ENCODE data around the gene ALG1.
"Not testable (repeated sequence)": the region's sequence is repeated elsewhere in the genome, so short reads cannot be mapped to it uniquely, and the experiment has no call there.

The ALG1 gene

GRCh38 chr16:5040451-5040850 lies 31.2 kb upstream of the ALG1 start:
- DNase-seq (ENCODE audit: low read depth, low spot score), result no peak
- TF ChIP-seq POLR2AphosphoS5 (IDR thresholded peaks at IDR 0.05; ENCODE audit: borderline replicate concordance, low read depth, low read length) (no peak), FOXP2 (optimal IDR thresholded peaks at IDR 0.05; ENCODE audit: control extremely low read depth, extremely low read length, insufficient read depth) (no peak)
- no peak overlapping the region for H3K27ac ChIP-seq
- no peaks in the 10 kb centered on the region for H3K36me3 ChIP-seq (ENCODE audit: insufficient read depth, low read length)
- no peak overlapping the region for H3K4me3 ChIP-seq
- H3K9me3 ChIP-seq (ENCODE audit: low read depth, low read length), result no peaks in the 10 kb centered on the region
- no peak overlapping the region for H3K9ac ChIP-seq (ENCODE audit: insufficient read length)

DNA sequence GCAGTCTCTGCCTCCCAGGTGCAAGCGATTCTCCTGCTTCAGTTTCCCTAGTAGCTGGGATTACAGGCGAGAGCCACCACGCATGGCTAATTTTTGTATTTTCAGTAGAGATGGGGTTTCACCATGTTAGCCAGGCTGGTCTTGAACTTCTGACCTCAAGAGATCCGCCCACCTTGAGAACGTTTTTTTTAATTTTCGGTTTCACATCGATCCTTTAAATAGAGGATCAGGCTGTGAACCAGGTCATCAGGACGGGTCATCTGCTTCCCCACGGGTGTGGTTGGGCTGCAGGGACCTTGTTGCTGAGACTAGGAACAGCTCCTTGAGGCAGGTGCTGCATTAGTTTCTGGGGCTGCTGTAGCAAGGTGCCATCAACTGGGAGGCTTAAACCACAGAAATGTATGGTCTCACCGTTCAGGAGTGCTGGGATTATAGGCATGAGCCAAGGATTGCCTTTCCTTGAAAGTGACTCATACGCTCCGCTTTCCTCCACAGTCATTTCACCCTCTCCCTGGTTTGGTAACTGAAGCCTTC lies 30.0 kb upstream of the ALG1 start:
- DNase-seq (ENCODE audit: low read depth, low spot score), result no peak
- H3K4me3 ChIP-seq, result no peak overlapping the region
- H3K9ac ChIP-seq (ENCODE audit: insufficient read length), result no peak overlapping the region
- no peak for TF ChIP-seq FOXP2 (optimal IDR thresholded peaks at IDR 0.05; ENCODE audit: control extremely low read depth, extremely low read length, insufficient read depth)
- TF ChIP-seq EZH2 (IDR thresholded peaks at IDR 0.05), result no peak
- no peak for TF ChIP-seq POLR2AphosphoS5 (IDR thresholded peaks at IDR 0.05; ENCODE audit: borderline replicate concordance, low read depth, low read length)
- no peak overlapping the region for H3K27ac ChIP-seq
- no peaks in the 10 kb centered on the region for H3K36me3 ChIP-seq (ENCODE audit: insufficient read depth, low read length)
- H3K9me3 ChIP-seq (ENCODE audit: low read depth, low read length), result no peaks in the 10 kb centered on the region

DNA sequence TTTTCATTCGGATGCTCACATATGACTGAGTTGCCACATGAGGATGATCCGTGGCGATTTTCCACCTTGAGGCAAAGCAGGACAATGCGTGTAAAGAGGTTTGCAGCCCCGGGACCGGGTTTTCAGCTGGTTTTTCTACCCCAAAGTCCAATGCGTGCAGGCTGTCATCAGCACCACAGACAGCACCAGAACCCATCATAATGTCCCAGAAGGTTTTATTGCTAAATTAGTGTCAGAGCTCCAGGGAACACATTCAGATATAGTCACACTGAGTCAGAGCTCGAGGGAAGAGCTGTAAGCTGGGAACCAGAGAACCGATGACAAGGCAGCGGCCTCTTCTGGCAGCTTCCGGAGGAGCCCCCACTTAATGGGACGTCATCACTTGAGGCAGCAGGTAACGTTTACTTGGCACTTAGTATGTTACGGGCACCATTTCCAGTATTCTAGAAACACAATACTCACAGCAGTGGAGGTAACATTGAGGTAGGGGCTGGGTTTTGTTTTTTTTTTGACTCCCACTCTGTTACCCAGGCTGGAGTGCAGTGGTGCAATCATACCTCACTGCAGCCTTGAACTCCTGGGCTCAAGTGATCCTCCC lies 29.0 kb upstream of the ALG1 start:
- no peak for DNase-seq (ENCODE audit: low read depth, low spot score)
- no peak overlapping the region for H3K4me3 ChIP-seq
- no peak for TF ChIP-seq POLR2AphosphoS5 (IDR thresholded peaks at IDR 0.05; ENCODE audit: borderline replicate concordance, low read depth, low read length)
- TF ChIP-seq FOXP2 (optimal IDR thresholded peaks at IDR 0.05; ENCODE audit: control extremely low read depth, extremely low read length, insufficient read depth), result no peak
- TF ChIP-seq EZH2 (IDR thresholded peaks at IDR 0.05), result no peak
- H3K36me3 ChIP-seq (ENCODE audit: insufficient read depth, low read length), result no peaks in the 10 kb centered on the region
- no peak overlapping the region for H3K27ac ChIP-seq
- no peaks in the 10 kb centered on the region for H3K9me3 ChIP-seq (ENCODE audit: low read depth, low read length)
- H3K9ac ChIP-seq (ENCODE audit: insufficient read length), result no peak overlapping the region

GRCh38 chr16:5044011-5044540 lies 27.6 kb upstream of the ALG1 start:
- TF ChIP-seq FOXP2 (optimal IDR thresholded peaks at IDR 0.05; ENCODE audit: control extremely low read depth, extremely low read length, insufficient read depth) (no peak), POLR2AphosphoS5 (IDR thresholded peaks at IDR 0.05; ENCODE audit: borderline replicate concordance, low read depth, low read length) (no peak), EZH2 (IDR thresholded peaks at IDR 0.05) (no peak)
- no peak overlapping the region for H3K4me3 ChIP-seq
- H3K27ac ChIP-seq, result no peak overlapping the region
- no peak overlapping the region for H3K9ac ChIP-seq (ENCODE audit: insufficient read length)
- no peaks in the 10 kb centered on the region for H3K9me3 ChIP-seq (ENCODE audit: low read depth, low read length)
- no peaks in the 10 kb centered on the region for H3K36me3 ChIP-seq (ENCODE audit: insufficient read depth, low read length)
- DNase-seq (ENCODE audit: low read depth, low spot score), result no peak

- not testable (repeated sequence) for H3K4me3 ChIP-seq; H3K36me3 ChIP-seq (ENCODE audit: insufficient read depth, low read length); H3K9ac ChIP-seq (ENCODE audit: insufficient read length); H3K9me3 ChIP-seq (ENCODE audit: low read depth, low read length); DNase-seq (ENCODE audit: low read depth, low spot score); H3K27ac ChIP-seq
Measured at GRCh38 chr16:5044581-5044980, 27.1 kb upstream of the ALG1 start.

DNA sequence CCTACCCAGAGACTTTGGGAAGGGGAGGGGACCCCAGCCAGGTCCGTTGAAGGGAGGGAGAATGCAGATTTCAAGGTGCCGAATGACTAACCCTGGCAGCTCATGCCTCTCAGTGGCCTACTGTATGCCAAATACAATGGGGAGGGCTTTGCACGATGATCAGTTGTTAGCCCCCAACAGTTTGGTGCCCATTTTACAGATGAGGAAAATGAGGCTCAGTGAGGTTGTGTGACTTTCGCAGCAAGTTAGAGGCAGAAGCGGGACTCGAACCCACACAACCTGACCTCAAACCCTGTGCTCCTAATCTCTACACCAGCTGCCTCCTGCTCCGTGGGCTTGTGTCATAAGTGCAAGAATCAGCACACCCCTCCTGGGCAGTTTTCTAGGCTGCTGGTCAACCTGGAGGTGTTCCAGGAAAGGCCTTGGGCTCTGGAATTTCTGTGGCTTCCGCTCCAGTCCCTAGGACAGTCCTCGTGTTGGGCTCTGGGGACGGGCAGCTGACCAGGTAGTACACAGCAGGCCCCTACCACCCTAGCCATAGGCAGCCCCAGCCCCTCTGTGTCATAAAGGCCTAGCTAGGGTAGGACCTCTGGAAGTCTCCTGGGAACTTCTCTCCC lies 26.0 kb upstream of the ALG1 start:
- no peak overlapping the region for H3K27ac ChIP-seq
- no peak for DNase-seq (ENCODE audit: low read depth, low spot score)

DNA sequence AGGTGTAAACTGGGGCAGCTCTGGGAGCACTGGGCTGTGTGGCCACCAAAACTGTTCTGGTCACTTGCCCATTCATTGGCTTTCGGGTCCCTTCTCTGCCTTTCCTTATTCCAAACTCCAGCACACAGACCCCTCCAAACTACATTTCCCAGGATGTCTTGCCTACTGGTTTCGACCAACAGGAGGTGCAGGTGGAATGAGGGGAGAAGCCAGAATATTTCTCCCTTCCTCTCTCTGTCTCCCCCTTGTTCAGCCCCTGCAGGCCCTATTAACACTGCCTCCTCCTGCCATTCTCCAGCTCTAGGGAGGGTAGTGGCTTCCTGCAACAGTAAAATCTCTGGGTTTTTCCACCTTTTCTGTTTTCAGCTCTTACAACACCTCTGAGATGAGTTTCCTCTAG lies 24.7 kb upstream of the ALG1 start:
- no peak for TF ChIP-seq POLR2AphosphoS5 (IDR thresholded peaks at IDR 0.05; ENCODE audit: borderline replicate concordance, low read depth, low read length)
- no peak for TF ChIP-seq EZH2 (IDR thresholded peaks at IDR 0.05)
- Histone ChIP-seq H3K36me3 (ENCODE audit: insufficient read depth, low read length) (no peaks in the 10 kb centered on the region), H3K9ac (ENCODE audit: insufficient read length) (no peak overlapping the region), H3K27ac (no peak overlapping the region), H3K9me3 (ENCODE audit: low read depth, low read length) (no peaks in the 10 kb centered on the region), H3K4me3 (no peak overlapping the region)
- DNase-seq (ENCODE audit: low read depth, low spot score), result no peak

More for the DNA sequence above, 26.0 kb upstream of the ALG1 start:
- TF ChIP-seq EZH2 (IDR thresholded peaks at IDR 0.05) (no peak), FOXP2 (optimal IDR thresholded peaks at IDR 0.05; ENCODE audit: control extremely low read depth, extremely low read length, insufficient read depth) (no peak), POLR2AphosphoS5 (IDR thresholded peaks at IDR 0.05; ENCODE audit: borderline replicate concordance, low read depth, low read length) (no peak)
- no peaks in the 10 kb centered on the region for H3K36me3 ChIP-seq (ENCODE audit: insufficient read depth, low read length)
- no peaks in the 10 kb centered on the region for H3K9me3 ChIP-seq (ENCODE audit: low read depth, low read length)
- H3K4me3 ChIP-seq, result no peak overlapping the region
- H3K9ac ChIP-seq (ENCODE audit: insufficient read length), result no peak overlapping the region

- H3K9ac ChIP-seq (ENCODE audit: insufficient read length), result no peak overlapping the region
- DNase-seq (ENCODE audit: low read depth, low spot score), result no peak
- no peak overlapping the region for H3K27ac ChIP-seq
- TF ChIP-seq FOXP2 (optimal IDR thresholded peaks at IDR 0.05; ENCODE audit: control extremely low read depth, extremely low read length, insufficient read depth), result no peak
- TF ChIP-seq EZH2 (IDR thresholded peaks at IDR 0.05), result no peak
- TF ChIP-seq POLR2AphosphoS5 (IDR thresholded peaks at IDR 0.05; ENCODE audit: borderline replicate concordance, low read depth, low read length), result no peak
- no peak overlapping the region for H3K4me3 ChIP-seq
- H3K36me3 ChIP-seq (ENCODE audit: insufficient read depth, low read length), result no peaks in the 10 kb centered on the region
- H3K9me3 ChIP-seq (ENCODE audit: low read depth, low read length), result no peaks in the 10 kb centered on the region
Measured at GRCh38 chr16:5054876-5055865, 16.5 kb upstream of the ALG1 start.

Measured in SK-N-MC (cell line).